ENCODE measurements around the gene GPATCH2.

DNA sequence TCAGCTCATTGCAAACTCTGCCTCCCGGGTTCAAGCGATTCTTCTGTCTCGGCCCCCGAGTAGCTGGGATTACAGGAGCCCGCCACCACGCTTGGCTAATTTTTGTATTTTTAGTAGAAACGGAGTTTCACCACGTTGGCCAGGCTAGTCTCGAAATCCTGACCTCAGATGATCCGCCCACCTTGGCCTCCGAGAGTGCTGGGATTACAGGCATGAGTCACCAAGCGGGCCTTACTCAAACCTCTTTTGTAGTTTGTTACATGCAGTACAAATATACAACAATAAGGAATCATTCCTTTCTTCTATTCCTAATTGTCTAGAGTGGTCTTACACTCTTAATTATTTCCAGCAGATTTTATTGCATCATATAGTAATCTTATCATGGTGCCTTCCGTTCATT, 16.9 kb upstream of the GPATCH2 start:
- TF ChIP-seq CTCF (IDR thresholded peaks at IDR 0.05): no peak
- TF ChIP-seq ZFX (IDR thresholded peaks at IDR 0.05; ENCODE audit: borderline replicate concordance): no peak

All from 22Rv1 (cell line).